ENCODE results near the gene CACNG7.

Gene CACNG7

DNA sequence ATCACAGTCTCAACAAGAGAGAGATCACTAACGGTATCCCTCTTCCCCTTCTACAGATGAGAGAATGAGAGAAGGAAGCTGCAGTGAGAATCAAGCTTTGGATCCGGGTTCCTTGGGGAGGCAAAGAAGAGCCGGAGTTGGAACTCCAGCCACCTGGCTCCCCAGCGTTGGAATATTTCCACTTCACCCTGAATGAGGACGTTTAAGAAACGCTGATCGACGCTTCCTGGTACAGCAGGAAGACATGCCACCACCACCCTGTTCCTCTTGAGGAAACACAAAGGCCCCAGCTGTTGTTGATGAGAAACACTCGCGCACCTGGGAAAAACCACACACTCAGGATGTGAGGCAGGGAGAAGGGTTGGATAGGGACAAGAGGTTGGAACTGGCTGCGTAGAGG lies 42.4 kb downstream of the CACNG7 start:
- TF ChIP-seq, protein P1, sequence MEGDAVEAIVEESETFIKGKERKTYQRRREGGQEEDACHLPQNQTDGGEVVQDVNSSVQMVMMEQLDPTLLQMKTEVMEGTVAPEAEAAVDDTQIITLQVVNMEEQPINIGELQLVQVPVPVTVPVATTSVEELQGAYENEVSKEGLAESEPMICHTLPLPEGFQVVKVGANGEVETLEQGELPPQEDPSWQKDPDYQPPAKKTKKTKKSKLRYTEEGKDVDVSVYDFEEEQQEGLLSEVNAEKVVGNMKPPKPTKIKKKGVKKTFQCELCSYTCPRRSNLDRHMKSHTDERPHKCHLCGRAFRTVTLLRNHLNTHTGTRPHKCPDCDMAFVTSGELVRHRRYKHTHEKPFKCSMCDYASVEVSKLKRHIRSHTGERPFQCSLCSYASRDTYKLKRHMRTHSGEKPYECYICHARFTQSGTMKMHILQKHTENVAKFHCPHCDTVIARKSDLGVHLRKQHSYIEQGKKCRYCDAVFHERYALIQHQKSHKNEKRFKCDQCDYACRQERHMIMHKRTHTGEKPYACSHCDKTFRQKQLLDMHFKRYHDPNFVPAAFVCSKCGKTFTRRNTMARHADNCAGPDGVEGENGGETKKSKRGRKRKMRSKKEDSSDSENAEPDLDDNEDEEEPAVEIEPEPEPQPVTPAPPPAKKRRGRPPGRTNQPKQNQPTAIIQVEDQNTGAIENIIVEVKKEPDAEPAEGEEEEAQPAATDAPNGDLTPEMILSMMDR (IDR thresholded peaks at IDR 0.05): no peak
- H3K27ac ChIP-seq: no peak overlapping the region

DNA sequence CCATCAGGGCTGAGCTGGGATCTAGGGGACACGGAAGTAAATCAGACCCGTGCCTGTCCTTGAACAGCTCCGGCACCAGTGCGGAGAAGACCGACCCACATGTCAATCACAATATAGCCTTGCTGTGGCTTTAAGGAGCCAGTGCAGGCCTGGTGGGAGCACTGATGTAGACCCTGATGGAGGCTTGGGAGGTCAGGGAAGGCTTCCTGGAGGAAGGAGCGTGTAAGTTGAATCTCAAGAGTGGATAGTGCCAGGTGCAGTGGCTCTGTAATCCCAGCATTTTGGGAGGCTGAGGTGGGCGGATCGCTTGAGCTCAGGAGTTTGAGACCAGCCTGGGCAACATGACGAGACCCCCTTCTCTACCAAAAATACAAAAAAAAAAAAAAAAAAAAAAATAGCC lies 42.9 kb downstream of the CACNG7 start:
- no peak overlapping the region for H3K4me3 ChIP-seq
- peaks cover 0 to 25% of the 10 kb centered on the region in 2 donors for H3K27me3 ChIP-seq
- intact Hi-C loops (cut with DNase I; ENCODE audit: low total_unique reads): no loop called here
- no peaks in the 10 kb centered on the region for H3K4me1 ChIP-seq
- H3K27ac ChIP-seq: no peak overlapping the region
- TF ChIP-seq, protein P1 (IDR thresholded peaks at IDR 0.05): no peak
- no peaks in the 10 kb centered on the region for H3K9me3 ChIP-seq
- no peak for DNase-seq
- no peaks in the 10 kb centered on the region for H3K36me3 ChIP-seq

More for the DNA sequence above, 42.4 kb downstream of the CACNG7 start:
- Histone ChIP-seq H3K9me3 (no peaks in the 10 kb centered on the region), H3K36me3 (no peaks in the 10 kb centered on the region), H3K4me3 (no peak overlapping the region), H3K27me3 (peaks cover 0 to 25% of the 10 kb centered on the region in 2 donors), H3K4me1 (no peaks in the 10 kb centered on the region)
- intact Hi-C loops (cut with DNase I; ENCODE audit: low total_unique reads): no loop called here
- no peak for DNase-seq

DNA sequence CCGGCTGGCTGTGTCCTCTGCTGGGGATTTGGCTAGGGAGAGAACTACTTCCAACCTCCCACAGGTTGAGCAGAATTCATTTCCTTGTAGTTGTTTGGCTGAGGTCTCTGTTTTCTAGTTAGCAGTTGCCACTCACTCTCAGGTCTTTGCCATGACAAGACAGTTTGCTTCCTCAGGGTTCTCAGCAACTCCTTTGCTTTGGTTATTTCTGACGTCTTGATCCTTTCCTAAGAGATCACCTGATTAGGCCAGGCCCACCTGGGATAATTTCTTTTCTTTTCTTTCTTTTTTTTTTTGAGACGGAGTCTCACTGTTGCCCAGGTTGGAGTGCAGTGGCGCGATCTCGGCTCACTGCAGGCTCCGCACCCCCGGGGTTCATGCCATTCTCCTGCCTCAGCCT lies 44.3 kb downstream of the CACNG7 start:
- Histone ChIP-seq H3K27me3 (peaks cover 0 to 34% of the 10 kb centered on the region in 2 donors), H3K4me3 (no peak overlapping the region), H3K27ac (no peak overlapping the region), H3K4me1 (no peaks in the 10 kb centered on the region), H3K9me3 (no peaks in the 10 kb centered on the region), H3K36me3 (no peaks in the 10 kb centered on the region)
- intact Hi-C loops (cut with DNase I; ENCODE audit: low total_unique reads): no loop called here
- TF ChIP-seq, protein P1 (IDR thresholded peaks at IDR 0.05): no peak
- DNase-seq: no peak

DNA sequence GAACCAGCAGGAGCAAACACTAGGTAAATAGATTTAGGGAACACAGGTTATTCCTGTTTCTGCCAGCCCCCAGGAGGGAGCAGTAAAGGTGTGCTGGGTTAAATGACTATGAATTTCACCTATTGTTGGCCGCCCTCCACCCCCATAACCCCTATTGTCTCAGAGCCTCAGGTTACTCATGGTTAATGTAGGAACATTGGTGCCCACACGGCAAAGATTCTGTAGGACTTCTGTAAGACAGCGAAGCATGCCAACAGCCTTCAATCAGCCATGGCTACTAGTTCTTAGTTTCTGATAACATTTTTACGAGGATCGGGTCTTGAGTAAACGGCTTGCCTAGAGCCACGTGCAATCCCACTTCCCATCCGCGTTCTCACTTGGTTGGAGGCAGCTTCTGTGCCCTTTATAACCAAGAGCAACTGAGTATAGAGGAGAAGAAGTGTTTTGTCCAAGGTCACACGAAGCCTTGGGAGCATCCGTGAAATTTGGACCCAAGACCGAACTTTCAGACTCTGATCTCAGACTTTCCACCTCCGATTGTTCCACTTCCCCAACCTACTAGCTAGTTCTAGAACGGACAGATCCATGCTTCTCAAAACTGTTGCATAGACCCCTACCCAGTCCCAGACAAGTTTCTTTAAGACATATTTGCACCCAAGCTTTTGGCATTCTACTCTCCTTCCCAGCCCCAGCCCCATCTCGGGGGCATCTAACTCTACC lies 48.5 kb downstream of the CACNG7 start:
- Histone ChIP-seq H3K4me3 (no peak overlapping the region), H3K9me3 (no peaks in the 10 kb centered on the region), H3K36me3 (no peaks in the 10 kb centered on the region), H3K27me3 (peaks cover 0 to 64% of the 10 kb centered on the region in 2 donors), H3K4me1 (no peaks in the 10 kb centered on the region), H3K27ac (no peak overlapping the region)
- intact Hi-C loops (cut with DNase I; ENCODE audit: low total_unique reads): no loop called here
- no peak for DNase-seq
- TF ChIP-seq, protein P1 (IDR thresholded peaks at IDR 0.05): no peak

DNA sequence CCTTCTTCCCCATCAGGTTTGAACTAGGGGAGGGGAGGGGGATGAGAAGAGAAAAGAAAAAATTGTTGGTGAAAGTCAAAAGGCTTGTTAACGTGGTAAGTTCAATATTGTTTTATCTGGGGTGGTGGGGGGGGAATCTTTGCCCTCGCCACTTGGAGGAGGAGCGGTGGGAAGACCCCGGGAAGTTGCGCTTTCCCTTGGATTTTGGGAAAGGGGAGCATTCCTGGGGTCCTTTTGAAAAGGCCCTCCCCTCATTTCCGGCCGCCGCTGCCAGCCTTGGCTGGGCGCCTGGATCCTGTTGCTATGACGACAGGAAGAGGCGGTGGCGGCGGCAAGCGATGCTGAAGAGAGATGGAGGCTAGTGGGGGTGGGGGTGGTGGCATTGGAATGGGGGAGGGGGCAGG lies 49.1 kb downstream of the CACNG7 start:
- Histone ChIP-seq H3K4me1 (peaks cover 0 to 5% (median 0%) of the 10 kb centered on the region in 4 donors), H3K36me3 (no peaks in the 10 kb centered on the region), H3K9me3 (no peaks in the 10 kb centered on the region), H3K4me3 (no peak overlapping the region), H3K27ac (no peak overlapping the region), H3K27me3 (peaks cover 0 to 70% of the 10 kb centered on the region in 2 donors)
- intact Hi-C loops (cut with DNase I; ENCODE audit: low total_unique reads): no loop called here
- TF ChIP-seq, protein P1 (IDR thresholded peaks at IDR 0.05): no peak
- no peak for DNase-seq

All from tibial artery (tissue), 4 donors.